GM03348 (cell line): ENCODE results near the gene PTPRA.
"Not testable (repeated sequence)": the region's sequence is repeated elsewhere in the genome, so short reads cannot be mapped to it uniquely, and the experiment has no call there.

Source experiments
- DNase-seq: peaks from one replicate; pipeline ENCODE4 v3.0.0; 2012; ENCODE audit warnings: low spot score

The PTPRA gene

DNA sequence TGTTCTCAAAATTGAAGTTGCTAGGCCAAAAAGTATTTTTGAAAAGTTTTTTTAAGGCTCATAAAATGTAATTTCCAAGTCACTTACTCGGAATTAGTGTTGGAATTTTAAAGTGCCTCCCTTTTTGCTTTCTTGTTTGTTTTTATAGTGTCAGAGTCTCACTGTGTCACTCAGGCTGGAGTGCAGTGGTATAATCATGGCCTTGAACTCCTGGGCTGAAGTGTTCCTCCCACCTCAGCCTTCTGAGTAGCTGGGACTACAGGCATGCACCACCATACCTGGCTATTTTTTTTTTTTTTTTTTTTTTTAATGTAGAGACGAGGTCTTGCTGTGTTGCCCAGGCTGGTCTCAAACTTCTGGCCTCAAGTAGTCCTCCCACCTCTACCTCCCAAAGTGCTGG is 130.1 kb downstream of the PTPRA start:
- DNase-seq = no peak

DNA sequence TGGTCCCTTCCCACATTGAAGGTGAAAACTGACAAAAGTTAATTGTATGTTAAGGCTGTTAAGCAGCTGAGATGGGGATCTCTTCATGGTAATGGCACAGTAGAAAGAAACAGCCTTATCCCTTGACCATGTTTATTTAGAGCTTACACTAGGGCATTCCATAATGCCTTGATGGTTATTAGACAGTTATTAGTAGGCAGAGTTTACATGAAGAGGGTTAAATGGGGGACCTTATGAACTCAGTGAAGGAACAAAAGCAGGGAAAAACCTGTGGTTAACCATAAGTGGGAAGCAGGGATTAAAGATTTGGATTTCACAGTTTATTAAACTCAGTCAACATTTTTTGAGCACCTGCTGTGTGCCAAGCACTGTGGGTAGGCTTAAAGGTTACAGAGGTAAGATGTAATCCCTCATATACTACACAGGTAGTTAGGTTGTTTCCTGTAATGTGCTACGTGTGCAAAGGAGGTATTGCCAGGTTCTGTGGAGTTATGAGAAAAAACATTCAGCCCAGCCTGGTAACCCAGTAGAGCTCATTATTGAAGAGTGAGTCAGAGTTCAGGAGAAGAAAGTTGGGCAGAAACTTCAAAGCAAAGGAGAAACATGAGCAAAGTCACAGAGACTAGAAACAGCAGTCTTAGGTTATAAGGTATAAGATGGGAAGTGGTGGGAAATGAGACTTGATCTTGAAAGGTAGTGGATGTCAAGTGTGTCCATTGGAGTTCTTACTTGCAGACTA is 137.9 kb downstream of the PTPRA start:
- DNase-seq = peak; percentile 53

DNA sequence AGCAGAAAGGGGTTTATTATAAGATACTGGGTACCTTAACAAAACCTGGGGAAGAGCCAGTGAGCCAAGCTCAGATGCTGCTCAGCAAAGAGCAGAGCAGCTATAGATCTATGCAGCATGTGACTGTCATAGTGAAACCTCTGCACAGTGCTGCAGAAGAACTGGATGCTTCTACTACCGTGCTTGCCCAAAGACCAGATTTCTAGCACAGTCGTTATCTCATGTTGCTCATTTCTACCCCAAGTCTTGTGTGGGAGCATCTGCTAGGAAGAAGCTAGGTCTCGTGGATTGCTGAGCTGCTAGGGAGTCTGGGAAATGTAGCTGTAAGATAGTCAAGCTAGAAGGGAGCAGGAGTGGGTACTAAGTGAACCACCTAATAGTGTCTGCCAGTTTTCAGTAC is 138.5 kb downstream of the PTPRA start:
- DNase-seq = no peak

DNA sequence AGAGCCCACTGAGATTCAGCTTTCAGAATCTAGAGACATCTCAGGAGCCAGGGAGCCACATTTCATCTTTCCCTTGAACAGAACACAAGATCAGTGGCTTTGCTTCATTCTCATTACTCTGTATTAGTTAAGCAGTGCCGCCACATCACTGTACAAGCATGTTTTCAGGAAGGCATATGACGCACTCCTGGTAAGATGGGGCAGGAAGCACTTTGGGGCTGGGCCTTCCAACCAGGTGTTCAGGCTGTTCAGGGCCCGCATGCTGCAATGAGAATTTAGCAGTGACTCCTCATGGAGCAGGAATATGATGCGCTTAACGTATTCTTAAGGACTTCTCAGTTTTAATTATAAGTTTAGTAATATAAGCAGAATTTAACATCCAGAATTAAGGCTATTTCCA is 140.5 kb downstream of the PTPRA start:
- no peak for DNase-seq

DNA sequence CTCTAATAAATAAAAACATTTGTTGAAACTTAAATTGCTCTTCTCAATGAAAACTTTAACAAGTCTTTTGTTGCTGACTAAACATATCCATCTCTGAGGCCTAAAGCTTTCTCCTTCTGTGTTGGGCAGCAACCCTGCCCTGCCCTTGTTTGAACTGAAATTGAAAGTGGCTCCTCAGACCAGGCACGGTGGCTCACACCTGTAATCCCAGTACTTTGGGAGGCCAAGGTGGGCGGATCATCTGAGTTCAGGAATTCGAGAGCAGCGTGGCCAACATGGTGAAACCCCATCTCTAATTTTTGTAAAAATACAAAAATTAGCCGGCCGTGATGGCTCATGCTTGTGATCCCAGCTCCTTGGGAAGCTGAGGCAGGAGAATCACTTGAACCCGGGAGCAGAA is 140.9 kb downstream of the PTPRA start:
- no peak for DNase-seq

DNA sequence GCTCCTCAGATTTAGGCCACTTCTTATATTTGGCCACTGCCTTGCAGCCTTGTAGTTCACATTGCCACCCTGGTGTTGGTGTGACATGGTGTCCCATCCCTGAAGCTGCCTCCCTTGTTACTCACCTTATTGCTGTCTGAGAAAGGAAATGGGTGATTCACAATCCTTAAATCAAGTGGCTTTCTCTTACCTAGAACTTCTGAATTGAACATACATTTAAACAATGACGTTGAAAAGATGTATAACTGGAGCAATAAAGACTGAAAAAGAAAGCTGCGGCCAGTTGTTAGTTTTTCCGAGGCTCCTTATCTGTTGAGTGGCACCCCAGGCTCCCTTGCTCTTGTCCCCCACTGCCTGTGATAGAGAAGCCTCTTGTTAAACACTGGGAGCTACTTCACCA is 141.4 kb downstream of the PTPRA start:
- no peak for DNase-seq

DNA sequence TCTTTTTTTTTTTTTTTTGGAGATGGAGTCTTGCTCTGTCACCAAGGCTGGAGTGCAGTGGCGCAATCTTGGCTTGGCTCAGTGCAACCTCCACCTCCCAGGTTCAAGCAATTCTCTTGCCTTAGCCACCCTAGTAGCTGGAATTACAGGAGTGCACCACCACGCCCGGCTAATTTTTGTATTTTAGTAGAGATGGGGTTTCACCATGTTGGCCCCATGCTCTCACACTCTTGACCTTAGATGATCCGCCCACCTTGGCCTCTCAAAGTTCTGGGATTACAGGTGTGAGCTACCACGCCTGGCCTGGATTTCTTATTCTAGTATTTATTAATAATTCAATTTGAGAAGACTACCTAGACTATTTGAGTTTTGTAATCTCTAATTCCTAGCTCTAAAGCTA is 142.0 kb downstream of the PTPRA start:
- DNase-seq = not testable (repeated sequence)

DNA sequence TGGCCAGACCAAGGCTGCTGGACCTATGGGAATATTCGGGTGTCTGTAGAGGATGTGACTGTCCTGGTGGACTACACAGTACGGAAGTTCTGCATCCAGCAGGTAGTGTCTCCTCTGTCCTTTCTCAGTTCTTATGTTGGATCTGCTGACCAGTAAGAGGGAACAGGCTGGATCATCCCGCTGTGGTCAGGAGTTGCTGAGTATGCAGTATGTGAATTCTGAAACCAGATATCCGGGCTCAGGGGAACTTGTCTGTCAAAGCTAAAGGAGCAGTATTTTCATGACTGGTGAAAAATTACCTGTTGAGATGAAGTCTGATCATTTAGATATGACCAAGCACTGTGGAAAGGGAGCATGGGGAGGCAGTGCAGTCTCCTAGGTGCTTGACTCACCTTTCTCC is 148.0 kb downstream of the PTPRA start:
- no peak for DNase-seq

DNA sequence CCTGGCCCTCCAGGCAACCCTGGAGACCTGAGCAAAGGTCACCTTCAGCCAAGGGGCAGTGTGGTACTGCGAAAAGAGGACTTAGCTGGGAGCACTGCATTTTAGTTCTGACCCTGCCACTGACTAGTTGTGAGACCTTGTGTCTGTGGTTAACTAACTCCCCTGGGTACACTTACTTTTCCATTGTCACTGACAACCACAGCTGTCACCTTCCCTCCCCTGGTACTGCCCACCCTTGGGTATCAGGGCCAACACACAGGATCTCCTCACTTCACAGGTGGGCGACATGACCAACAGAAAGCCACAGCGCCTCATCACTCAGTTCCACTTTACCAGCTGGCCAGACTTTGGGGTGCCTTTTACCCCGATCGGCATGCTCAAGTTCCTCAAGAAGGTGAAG is 148.5 kb downstream of the PTPRA start:
- no peak for DNase-seq

DNA sequence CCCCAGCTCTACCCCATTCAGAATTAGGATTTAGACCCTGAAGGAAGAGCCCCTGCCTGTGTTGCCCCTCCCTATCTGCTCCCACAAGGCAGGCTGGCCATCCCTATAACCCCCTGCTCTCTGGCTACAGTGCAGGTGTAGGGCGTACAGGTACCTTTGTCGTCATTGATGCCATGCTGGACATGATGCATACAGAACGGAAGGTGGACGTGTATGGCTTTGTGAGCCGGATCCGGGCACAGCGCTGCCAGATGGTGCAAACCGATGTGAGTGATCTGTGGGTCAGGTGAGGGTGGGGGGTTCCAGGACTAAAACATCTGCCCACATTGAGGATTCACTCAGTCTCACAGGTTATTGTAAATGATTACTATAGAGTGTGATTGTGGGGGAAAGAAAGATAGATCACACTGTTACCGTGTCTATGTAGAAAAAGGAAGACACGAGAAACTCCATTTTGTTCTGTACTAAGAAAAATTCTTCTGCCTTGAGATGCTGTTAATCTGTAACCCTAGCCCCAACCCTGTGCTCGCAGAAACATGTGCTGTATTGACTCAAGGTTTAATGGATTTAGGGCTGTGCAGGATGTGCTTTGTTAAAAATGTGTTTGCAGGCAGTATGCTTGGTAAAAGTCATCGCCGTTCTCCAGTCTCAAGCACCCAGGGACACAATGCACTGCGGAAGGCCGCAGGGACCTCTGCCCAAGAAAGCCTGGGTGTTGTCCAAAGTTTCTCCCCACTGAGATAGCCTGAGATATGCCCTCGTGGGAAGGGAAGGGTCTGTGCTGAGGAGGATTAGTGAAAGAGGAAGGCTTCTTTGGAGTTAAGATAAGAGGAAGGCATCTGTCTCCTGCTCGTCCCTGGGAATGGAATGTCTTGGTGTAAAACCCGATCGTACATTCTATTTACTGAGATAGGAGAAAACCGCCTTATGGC is 149.5 kb downstream of the PTPRA start:
- not testable (repeated sequence) for DNase-seq

DNA sequence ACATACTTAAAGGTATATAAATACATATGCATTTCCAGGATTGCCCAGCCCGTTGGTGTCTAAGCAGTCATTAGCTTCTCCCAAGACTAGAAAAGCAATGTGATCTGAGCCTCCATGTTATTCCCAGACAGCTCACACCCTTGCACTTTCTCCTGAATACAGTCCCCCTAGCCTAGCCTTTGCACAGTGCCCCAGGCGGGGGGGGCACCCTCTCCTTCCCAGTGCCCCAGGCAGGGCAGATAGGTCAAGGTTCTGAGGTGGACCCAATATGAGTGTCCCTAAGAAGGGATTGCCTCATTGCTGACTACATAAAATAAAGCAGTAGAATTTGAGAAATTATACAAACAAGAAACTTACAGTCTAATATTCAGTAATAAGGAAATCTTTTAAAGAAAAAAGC is 154.7 kb downstream of the PTPRA start:
- no peak for DNase-seq

DNA sequence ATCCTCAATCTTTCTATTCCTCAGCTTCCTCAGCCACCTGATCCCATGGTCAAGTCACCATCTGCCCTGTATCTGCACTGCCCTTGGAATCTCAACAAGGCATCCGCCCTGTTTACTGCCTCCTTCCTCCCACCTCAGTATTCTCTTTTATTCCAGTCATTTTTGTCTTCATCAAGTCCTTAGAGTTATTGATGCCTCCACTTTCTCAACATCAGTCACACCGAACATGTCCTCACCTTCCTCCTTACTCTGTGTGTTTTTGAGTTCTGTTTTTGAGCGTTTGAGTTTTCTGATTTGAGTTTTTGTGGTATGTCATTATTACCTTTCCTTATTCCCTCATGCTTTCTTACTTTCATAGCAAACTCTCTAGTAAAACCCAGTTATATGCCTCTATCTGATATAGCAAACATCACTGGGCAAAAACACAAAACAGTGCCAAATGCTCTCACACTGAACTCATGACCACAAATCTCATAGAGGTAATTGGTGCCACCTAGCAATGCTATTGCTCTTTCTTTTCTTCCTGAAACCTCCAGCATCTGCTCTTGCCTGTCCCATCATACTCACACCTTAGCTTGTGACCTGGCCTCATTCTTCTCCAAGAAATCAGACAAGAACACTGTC is 158.4 kb downstream of the PTPRA start:
- no peak for DNase-seq

DNA sequence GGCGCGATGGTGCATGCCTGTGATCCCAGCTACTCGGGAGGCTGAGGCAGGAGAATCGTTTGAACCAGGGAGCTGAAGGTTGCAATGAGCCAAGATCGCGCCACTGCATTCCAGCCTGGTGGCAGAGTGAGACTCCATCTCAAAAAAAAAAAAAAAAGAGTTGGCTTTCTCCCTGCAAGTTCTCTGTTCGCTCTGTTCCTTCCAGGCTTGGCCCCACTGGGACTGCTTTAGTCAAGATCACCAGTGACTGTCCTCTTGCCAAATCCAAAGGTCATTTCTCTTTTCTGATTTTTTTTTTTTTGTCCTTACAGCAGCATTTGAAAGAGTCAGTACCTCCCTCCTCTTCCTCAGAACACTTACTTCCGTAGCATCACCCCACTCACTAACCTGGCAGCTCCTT is 159.3 kb downstream of the PTPRA start:
- no peak for DNase-seq

DNA sequence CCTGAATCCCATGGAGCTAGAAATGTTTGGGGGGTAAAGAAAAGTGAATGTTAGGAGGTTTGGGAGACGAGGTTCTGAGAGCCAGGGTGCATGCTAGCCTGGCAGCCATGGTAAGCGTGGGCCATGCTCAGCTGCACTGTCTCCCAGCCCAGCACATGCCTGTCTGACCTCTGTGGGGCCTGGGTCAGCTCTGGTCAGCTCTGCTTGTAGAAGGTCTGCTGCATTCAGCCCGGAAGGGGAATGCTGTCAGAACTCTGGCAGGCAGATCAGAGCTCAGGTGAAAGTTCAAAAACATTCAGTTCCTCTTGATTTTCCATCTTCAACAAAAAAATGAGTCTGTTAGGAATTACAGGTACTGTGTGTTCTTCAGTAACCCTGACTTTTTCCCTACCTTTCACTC is 164.4 kb downstream of the PTPRA start:
- DNase-seq = no peak

DNA sequence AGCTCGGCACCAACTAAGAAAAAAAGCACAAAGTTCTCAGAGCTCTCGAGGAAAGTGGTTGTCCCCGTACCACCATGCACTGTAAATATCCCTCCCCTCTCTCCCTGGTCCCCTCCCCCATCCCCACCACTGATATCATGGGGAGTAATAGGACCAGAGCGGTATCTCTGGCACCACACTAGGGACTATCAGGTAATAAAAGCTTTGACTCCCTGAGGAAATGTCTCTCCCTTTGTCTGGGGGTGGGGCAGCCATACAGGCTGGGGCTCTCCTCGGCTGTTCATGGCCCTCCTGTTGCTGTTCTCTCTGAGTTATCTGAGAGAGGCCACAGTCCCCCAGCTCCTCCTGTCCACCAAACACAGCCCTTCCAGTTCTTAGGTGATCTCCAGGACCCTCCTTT is 165.2 kb downstream of the PTPRA start:
- DNase-seq = no peak

DNA sequence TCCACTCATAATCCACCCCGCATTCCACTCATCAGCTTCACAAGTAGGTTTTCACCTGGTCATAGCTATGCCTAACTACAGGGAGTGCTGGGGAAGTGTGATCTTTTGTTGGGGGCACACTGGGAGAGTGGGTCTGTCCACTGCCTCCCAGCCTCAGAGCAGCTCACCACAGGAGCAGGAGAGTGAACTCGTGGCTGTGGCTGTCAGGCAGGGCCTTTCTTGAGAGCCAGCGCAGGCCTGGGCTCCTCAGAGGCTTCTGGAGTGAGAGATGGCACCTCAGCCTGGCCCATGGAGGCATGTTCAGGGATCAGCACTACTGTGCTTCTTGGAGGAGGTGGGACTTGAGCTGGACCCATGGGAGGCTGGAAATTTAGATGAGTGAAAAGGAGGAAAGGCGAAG is 166.1 kb downstream of the PTPRA start:
- no peak for DNase-seq

DNA sequence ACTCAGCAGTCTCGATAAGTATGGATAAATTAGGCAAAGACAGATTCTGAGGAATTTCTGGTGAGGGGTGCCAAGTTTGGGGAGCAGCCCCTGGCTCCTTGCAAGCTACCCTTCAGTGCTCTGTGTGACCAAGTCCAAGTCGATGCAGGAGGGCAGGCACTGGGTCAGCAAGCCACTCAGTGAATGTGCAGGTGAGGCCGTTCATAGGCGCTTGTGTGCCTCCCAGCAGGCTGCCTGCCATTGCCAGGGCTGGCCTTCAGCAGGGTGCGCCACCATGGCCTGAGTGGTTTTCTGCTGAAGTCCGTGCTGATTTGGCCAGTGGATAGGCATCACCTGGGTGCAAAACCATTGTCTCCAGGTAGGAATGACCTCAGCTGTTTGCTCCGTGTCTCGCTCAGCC is 166.8 kb downstream of the PTPRA start:
- no peak for DNase-seq

DNA sequence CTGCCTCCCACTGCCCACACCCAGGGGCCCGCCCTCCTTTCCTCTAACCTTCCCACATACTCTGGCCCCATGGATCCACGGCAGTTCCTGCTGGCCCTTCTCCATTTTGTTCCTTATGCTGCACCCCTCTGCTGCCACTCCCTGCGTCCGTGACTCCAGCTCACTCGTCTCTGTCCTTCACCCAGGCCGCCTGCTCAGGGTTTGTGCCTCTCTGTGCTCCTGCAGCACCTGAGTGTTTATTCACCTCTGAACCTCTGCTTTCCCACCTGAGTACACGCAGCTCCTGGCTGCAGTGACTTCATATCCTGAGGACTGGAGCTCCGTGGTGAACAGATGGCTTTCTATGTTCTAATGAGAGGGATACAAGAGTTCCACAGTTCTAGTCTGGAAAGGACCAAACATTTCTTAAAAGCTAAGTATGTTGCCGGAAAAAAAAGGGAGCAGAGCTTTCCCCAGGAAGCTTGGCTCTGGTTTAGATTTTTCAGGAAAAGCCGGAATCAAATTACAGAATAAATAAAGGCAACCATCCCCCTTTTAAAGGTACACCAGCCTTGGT is 168.7 kb downstream of the PTPRA start:
- no peak for DNase-seq

DNA sequence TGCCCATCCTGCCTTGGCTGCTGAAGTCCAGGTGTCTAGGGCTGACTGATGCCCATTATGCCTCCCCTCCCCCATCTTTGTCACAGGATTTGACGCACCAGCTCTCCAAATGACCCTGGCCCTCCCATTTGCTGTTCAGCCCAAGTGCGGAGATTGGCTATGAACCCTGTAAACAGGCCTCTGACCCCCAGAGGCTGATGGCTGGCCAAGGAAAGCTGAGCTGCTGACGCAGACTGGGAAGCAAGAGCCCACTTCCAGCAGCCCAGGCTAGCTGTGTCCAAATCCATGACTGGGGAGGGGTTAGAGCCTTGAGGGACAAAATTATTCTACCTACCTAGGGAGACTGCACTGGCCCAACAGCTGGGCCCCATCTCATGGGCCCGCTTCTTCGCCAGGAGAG is 169.3 kb downstream of the PTPRA start:
- DNase-seq = no peak

DNA sequence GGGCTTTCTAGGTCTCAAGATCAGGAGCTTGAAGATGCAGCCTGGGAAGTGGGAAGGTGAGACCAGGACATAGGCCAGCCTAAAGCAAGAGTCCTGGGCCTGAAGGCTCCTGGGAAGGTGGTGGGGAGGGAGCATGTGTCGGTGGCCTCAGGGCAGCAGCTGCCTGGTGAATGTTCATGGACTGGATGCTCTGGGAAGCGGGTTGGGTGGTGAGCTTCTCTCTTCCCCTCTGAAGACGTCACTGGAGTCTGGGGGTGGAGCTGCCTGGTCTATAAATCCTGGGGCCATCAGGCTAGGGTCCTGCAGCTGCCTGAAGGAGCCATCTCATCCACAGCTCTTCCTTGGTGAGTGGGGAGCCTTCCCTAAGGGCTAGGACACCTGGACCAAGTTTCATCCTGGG is 170.0 kb downstream of the PTPRA start, which contains the start of gene GNRH2:
Gene GNRH2 (plus strand): TSS at position 301 of the 400 bp plus-strand sequence. CDS start 793 bp downstream, outside the sequence.
- no peak for DNase-seq

DNA sequence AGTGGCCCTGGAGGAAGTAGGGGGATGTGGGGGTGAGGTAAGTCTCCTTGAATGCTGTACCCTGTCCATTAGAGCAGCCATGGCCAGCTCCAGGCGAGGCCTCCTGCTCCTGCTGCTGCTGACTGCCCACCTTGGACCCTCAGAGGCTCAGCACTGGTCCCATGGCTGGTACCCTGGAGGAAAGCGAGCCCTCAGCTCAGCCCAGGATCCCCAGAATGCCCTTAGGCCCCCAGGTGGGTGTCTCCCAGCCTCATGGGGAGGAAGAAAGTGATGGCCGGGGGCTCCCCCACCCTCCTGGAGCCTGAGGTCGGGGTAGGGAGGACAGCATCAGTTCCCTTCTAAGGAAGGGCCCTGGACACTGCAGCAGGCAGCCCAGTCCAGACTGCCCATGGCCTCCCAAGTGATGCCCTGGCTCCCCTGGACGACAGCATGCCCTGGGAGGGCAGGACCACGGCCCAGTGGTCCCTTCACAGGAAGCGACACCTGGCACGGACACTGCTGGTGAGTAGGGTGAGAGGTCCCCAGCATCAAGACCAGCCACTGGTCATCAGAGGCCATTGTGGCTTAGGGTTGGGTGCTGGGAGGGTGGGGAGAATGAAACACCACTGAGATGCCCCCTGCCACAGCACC is 171.2 kb downstream of the PTPRA start:
- no peak for DNase-seq
